Omental fat pad (tissue), 4 donors: ENCODE measurements around the gene OTUD7B. TPM values are rescaled to one million over a fixed set of nuclear protein-coding genes. Genes with fewer than 3 reads are reported as not detected.
A peak's percentile ranks its signal among the peaks of the same experiment; 100 is the strongest.
"Not testable (repeated sequence)": the region's sequence is repeated elsewhere in the genome, so short reads cannot be mapped to it uniquely, and the experiment has no call there.

ENCODE experiments used
- ATAC-seq: fragments of 150-250 bp; one replicate; pipeline ENCODE4 v1.9.1; 2016; ENCODE audit warnings: mild to moderate bottlenecking, moderate library complexity; ENCODE audit not compliant: low FRiP score
- DNase-seq: peaks from one replicate; pipeline ENCODE4 v3.0.0-alpha.2; 2019; ENCODE audit warnings: low spot score
- total RNA-seq, 4 donors: library from RNA; depleted of rRNA; stranded (reverse); fragments of >200 nt; gene quantifications; one replicate each; pipeline ENCODE4 v1.1.0, GENCODE V29; 2016
- TF ChIP-seq, protein P1 (sequence below), 3 donors: fragments of 450-650 bp; IDR thresholded peaks; one replicate each; pipeline ENCODE4 v1.5.1; 2016 to 2017; ENCODE audit warnings: antibody characterized with exemption in 3 of 3, mild to moderate bottlenecking in 3 of 3, moderate library complexity in 2 of 3

Gene OTUD7B
- total RNA-seq, 4 donors from 2014 or later: 17.0 to 37.9 (median 27.5) TPM

DNA sequence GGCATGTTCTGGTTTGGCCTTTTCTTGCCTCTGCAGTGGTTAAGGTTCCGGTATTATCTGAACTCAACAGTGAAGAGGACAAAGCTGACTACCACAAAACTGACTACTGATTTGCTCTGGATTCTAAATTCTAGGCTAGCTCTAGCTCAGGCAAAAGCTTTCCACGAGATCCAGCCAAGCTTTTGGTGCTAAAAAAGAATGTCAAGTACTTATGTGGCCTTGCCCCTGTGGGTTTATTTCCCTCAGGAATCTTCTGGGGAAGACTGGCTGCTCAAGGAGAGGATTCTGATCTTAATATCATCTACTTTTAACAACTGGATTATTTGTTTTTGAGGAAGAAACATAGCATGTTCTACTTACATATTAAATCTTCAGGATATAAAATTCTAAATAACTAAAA is 47.8 kb downstream of the OTUD7B start:
- TF ChIP-seq, protein P1, sequence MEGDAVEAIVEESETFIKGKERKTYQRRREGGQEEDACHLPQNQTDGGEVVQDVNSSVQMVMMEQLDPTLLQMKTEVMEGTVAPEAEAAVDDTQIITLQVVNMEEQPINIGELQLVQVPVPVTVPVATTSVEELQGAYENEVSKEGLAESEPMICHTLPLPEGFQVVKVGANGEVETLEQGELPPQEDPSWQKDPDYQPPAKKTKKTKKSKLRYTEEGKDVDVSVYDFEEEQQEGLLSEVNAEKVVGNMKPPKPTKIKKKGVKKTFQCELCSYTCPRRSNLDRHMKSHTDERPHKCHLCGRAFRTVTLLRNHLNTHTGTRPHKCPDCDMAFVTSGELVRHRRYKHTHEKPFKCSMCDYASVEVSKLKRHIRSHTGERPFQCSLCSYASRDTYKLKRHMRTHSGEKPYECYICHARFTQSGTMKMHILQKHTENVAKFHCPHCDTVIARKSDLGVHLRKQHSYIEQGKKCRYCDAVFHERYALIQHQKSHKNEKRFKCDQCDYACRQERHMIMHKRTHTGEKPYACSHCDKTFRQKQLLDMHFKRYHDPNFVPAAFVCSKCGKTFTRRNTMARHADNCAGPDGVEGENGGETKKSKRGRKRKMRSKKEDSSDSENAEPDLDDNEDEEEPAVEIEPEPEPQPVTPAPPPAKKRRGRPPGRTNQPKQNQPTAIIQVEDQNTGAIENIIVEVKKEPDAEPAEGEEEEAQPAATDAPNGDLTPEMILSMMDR (IDR thresholded peaks at IDR 0.05): no peak
- no peak for DNase-seq
- no peak for ATAC-seq

DNA sequence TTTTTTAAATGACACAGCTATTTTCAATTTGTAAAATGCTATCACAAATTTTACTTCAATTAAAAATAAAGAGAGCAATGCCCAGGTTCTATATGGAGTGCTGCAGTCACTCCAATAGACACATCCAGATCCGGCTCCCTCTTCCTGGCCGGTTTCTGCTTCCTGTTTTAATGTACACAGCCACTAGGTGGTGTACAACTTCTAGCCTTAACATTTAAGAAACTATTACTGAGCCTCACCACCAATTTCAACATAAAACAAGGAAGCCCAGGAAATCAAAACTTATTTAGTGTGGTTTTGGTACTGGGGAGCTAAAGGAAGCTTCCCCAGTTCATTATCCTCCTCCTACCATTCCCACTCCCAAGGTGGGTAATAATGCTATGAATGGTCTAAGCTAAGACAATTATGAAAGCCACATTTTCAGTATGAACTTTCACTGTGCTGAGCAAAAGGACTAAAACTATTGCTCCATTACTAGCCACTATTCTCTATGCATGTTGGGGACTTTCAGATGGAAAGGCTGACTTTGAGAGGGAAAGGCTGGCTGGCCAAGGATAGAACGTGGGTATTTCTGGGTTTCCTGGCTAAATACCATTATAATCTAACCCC is 48.4 kb downstream of the OTUD7B start:
- TF ChIP-seq, protein P1 (IDR thresholded peaks at IDR 0.05): peak in 2 of 3 donors; percentile 19 to 71
- no peak for DNase-seq
- ATAC-seq: peak; percentile 85

DNA sequence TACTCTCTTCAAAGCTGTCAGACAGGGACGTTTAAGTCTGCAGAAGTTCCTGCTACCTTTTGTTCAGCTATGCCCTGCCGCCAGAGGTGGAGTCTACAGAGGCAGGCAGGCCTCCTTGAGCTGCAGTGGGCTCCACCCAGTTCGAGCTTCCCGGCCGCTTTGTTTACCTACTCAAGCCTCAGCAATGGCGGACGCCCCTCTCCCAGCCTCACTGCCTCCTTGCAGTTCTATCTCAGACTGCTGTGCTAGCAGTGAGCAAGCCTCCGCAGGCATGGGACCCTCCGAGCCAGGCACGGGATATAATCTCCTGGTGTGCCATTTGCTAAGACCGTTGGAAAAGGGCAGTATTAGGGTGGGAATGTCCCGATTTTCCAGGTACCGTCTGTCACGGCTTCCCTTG is 53.0 kb downstream of the OTUD7B start:
- DNase-seq, ATAC-seq: not testable (repeated sequence)

DNA sequence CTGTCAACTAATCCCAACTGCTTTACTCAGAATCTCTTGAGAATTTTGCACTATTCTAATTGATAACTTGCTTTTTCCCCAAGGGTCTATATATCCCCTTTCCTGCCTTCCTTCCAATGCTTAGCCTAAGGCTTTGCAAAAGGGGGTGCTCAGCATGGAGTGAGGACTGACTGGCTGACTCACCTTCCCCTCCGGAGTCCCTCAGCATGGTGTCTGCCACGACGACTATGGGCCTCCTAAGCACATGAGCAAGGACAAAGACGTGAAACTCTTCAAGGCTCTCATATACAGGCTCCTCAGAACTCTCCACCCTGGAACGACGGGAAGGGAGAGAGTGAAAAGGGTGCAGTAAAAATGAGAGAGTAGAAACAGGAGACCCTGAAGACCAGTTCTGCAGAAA is 60.6 kb downstream of the OTUD7B start:
- ATAC-seq (no peak), DNase-seq (no peak)
- TF ChIP-seq, protein P1 (IDR thresholded peaks at IDR 0.05): no peak

- no peak for DNase-seq
- TF ChIP-seq, protein P1 (IDR thresholded peaks at IDR 0.05): no peak
- ATAC-seq: no peak
Observed at GRCh38 chr1:149945206-149945605, 65.3 kb downstream of the OTUD7B start.

DNA sequence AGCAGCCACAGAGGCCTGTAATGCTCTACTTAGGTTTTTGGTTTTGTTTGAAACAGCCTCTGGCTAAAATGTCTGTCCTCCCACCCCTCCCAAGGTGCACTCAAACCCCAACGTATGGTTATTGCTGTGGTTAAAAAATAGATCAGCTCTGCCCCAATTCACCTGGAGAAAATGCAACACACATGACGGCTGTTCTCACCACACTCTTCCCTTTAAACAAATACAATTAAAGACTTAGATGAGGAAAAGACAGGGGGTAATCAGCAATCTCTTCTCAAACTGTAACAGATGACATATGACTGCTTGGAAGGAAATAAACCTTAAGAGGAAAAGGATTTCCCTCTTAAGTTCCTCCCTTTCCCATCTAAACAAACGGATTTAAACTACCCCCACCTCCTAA is 67.6 kb downstream of the OTUD7B start:
- DNase-seq: no peak
- TF ChIP-seq, protein P1 (IDR thresholded peaks at IDR 0.05): no peak
- ATAC-seq: no peak

DNA sequence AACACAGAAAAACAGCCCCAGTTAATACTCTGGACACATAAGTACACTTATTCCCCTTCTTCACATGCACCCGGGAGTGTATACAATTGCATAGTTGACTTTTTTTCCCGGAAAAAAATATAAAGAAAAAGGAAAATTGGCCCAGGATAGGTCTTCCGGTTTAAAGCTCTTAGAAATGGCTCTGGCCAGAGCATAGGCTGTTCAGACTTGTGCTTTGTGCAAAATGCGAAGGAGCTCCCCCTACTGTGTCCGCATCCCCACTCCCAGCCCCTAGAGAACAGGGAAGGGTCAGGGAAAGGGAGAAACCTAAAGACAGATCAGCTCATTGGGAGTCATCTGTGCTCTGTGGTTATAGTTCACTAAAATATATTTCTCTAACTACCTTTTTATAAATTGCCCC is 68.3 kb downstream of the OTUD7B start:
- ATAC-seq (no peak), DNase-seq (no peak)
- TF ChIP-seq, protein P1 (IDR thresholded peaks at IDR 0.05): no peak
